Ishikawa (cell line): ENCODE results near the gene ZBED5.

Experiments
- CREB1 ChIP-seq: IDR thresholded peaks from 2 replicates; pipeline ENCODE4 v1.6.1; 2012; ENCODE audit warnings: low read depth
- MAX ChIP-seq: IDR thresholded peaks from 2 replicates; pipeline ENCODE4 v1.6.1; 2012
- NFIC ChIP-seq: IDR thresholded peaks from 2 replicates; pipeline ENCODE4 v1.6.1; 2012
- RAD21 ChIP-seq: IDR thresholded peaks from 2 replicates; pipeline ENCODE4 v1.6.1; 2012; ENCODE audit warnings: low read depth
- YY1 ChIP-seq: IDR thresholded peaks from 2 replicates; pipeline ENCODE4 v1.6.1; 2012; ENCODE audit warnings: low read depth

GRCh38 chr11:10829139-10829538, 28.7 kb downstream of the ZBED5 start:
- TF ChIP-seq MAX, result no peak
- no peak for TF ChIP-seq CREB1
- no peak for TF ChIP-seq YY1
- TF ChIP-seq NFIC, result no peak
- no peak for TF ChIP-seq RAD21
